Caco-2 (cell line): ENCODE measurements around the gene RBM47. TPM values are rescaled to one million over a fixed set of nuclear protein-coding genes. Genes with fewer than 3 reads are reported as not detected.
A peak's percentile ranks its signal among the peaks of the same experiment; 100 is the strongest.

Source experiments
- BruUV-seq: library from RNA; stranded (reverse); fragments of 400-500 nt; replicated peaks from 2 replicates; lab custom pipeline; 2021; lab: Mats Ljungman, UMichigan
- CTCF ChIA-PET: fragments of 300-600 bp; sonication (Branson Sonifier 250); formaldehyde crosslinking; loops from one replicate; lab custom pipeline; 2022; ENCODE audit warnings: antibody characterized with exemption; lab: Charles Lee
- POLR2A ChIA-PET: fragments of 300-600 bp; sonication (Branson Sonifier 250); formaldehyde crosslinking; loops from one replicate; lab custom pipeline; 2022; ENCODE audit warnings: antibody characterized with exemption; lab: Charles Lee
- DNase-seq, 2 experiments: peaks; one replicate each; pipeline versions ENCODE4 v3.0.0 to v3.0.0-alpha.2; 2020 to 2022
- H3K27me3 ChIP-seq: replicated peaks from 2 replicates; pipeline ENCODE4 v1.6.0; 2011; ENCODE audit warnings: low read length; ENCODE audit not compliant: control insufficient read depth, insufficient read depth
- H3K36me3 ChIP-seq: 2 replicates; pipeline ENCODE4 v1.5.1; 2011; ENCODE audit warnings: low read length; ENCODE audit not compliant: control insufficient read depth, insufficient read depth
- H3K4me1 ChIP-seq: fragments of 250-450 bp; sonication (Bioruptor Pico); 2 replicates; pipeline ENCODE4 v1.5.1; 2020; ENCODE audit warnings: mild to moderate bottlenecking
- H3K4me3 ChIP-seq: 2 replicates; pipeline ENCODE4 v1.5.1; 2011; ENCODE audit warnings: low read depth, mild to moderate bottlenecking, control low read depth, low read length
- H3K9me3 ChIP-seq: fragments of 250-450 bp; sonication (Bioruptor Pico); 2 replicates; pipeline ENCODE4 v1.5.1; 2020; ENCODE audit warnings: mild to moderate bottlenecking, moderate library complexity
- H3K27ac Mint-ChIP-seq: one replicate; pipeline ENCODE4 v1.8.0; 2022; ENCODE audit warnings: mixed read lengths; ENCODE audit not compliant: unreplicated experiment
- H3K27me3 Mint-ChIP-seq: one replicate; pipeline ENCODE4 v1.8.0; 2022; ENCODE audit warnings: mixed read lengths; ENCODE audit not compliant: insufficient read depth, unreplicated experiment
- H3K36me3 Mint-ChIP-seq: one replicate; pipeline ENCODE4 v1.8.0; 2022; ENCODE audit warnings: mild to moderate bottlenecking, mixed read lengths; ENCODE audit not compliant: insufficient read depth, unreplicated experiment
- H3K4me1 Mint-ChIP-seq: one replicate; pipeline ENCODE4 v1.8.0; 2022; ENCODE audit warnings: low read depth, mixed read lengths; ENCODE audit not compliant: unreplicated experiment
- H3K4me3 Mint-ChIP-seq: one replicate; pipeline ENCODE4 v1.8.0; 2022; ENCODE audit warnings: mild to moderate bottlenecking, moderate library complexity, mixed read lengths; ENCODE audit not compliant: unreplicated experiment
- H3K9me3 Mint-ChIP-seq: one replicate; pipeline ENCODE4 v1.8.0; 2022; ENCODE audit warnings: mixed read lengths; ENCODE audit not compliant: unreplicated experiment
- intact Hi-C: fragments of 100-400 bp; cut with micrococcal nuclease; formaldehyde crosslinking; loops from one replicate; pipeline ENCODE4 v1.10.0; 2022; ENCODE audit not compliant: unreplicated experiment
- total RNA-seq: library from RNA; stranded (reverse); gene quantifications from 2 replicates; pipeline ENCODE4 v1.2.3, GENCODE V29; 2022
- TF ChIP-seq, protein P1 (sequence below), 2 experiments: fragments of 200-600 bp in 1 of 2; IDR thresholded peaks; 1 replicate in 1 of 2; 2 replicates in 1 of 2; pipeline versions ENCODE4 v1.5.1 to v1.8.0; 2011 to 2022; ENCODE audit warnings: antibody characterized with exemption in 1 of 2, control low read depth in 1 of 2, inconsistent platforms in 1 of 2, low read depth in 1 of 2, low read length in 1 of 2, mild to moderate bottlenecking in 1 of 2, moderate library complexity in 1 of 2; ENCODE audit not compliant: insufficient read depth in 1 of 2, severe bottlenecking in 1 of 2, unreplicated experiment in 1 of 2

Gene RBM47
- total RNA-seq, 1 experiment from 2014 or later = 62.1 TPM

DNA sequence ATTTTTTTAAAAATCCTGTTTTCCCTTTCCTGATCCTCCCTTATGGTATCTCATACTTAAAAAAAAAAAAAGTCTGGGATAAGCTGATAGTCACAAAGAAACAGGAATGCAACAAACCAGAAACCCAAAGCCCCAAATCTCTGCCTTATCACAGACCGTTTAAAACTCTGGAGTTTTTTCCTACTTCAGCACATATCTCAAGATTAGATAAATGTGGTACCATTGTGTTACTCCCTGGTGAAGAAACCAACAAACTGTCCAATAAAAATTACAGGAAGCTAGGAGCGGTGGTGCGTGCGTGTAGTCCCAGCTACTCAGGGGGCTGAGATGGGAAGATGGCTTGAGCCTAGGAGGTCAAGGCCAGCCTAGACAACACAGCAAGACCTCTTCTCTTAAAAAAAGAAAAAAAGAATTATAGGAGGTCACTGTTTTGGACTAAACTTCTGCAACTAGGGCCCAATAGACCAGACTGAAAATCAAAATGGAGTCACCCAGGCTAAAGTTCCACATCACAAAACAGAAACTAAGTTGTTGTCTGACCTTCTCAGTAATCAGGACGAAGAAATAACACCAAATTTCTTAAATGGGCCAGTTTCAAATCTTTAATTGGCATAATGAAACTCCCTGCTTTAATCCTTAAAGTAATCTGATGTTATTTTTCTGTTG lies 51.9 kb downstream of the RBM47 start:
- Mint-ChIP-seq H3K9me3 (no peaks in the 10 kb centered on the region), H3K27ac (peak overlapping the region; percentile 97), H3K4me1 (peaks cover 54% of the 10 kb centered on the region), H3K27me3 (no peaks in the 10 kb centered on the region), H3K36me3 (peaks cover 19% of the 10 kb centered on the region), H3K4me3 (peak overlapping the region; percentile 73)
- intact Hi-C loops = loop anchor here (1.0 to 2.0 kb wide), 7 partner anchors 14 to 175 kb away; partner anchors contain the start of gene RBM47
- Histone ChIP-seq H3K36me3 (no peaks in the 10 kb centered on the region), H3K9me3 (0 out of 2 replicates have a peak, but pooled peaks cover 3% of the 10 kb centered on the region), H3K4me1 (peaks cover 39% of the 10 kb centered on the region), H3K4me3 (peak overlapping the region; percentile 14), H3K27me3 (no peaks in the 10 kb centered on the region)
- peak in 1 of 2 experiments; percentile 30 for DNase-seq
- ChIA-PET CTCF (interaction anchor here (0.6 to 1.2 kb wide), 3 partner anchors 63 to 266 kb away, joined by 3 to 5 read pairs (median 3); no protein-coding TSS in a partner anchor), POLR2A (interaction anchor here (0.6 to 2.6 kb wide), 6 partner anchors 14 to 520 kb away, joined by 3 to 18 read pairs (median 3); no protein-coding TSS in a partner anchor)
- TF ChIP-seq, protein P1, sequence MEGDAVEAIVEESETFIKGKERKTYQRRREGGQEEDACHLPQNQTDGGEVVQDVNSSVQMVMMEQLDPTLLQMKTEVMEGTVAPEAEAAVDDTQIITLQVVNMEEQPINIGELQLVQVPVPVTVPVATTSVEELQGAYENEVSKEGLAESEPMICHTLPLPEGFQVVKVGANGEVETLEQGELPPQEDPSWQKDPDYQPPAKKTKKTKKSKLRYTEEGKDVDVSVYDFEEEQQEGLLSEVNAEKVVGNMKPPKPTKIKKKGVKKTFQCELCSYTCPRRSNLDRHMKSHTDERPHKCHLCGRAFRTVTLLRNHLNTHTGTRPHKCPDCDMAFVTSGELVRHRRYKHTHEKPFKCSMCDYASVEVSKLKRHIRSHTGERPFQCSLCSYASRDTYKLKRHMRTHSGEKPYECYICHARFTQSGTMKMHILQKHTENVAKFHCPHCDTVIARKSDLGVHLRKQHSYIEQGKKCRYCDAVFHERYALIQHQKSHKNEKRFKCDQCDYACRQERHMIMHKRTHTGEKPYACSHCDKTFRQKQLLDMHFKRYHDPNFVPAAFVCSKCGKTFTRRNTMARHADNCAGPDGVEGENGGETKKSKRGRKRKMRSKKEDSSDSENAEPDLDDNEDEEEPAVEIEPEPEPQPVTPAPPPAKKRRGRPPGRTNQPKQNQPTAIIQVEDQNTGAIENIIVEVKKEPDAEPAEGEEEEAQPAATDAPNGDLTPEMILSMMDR (IDR thresholded peaks at IDR 0.05; ENCODE audit: insufficient read depth in 1 of 2, low read depth in 1 of 2, low read length in 1 of 2, severe bottlenecking in 1 of 2, unreplicated experiment in 1 of 2) = no peak
- BruUV-seq = TSS peak; percentile 98

DNA sequence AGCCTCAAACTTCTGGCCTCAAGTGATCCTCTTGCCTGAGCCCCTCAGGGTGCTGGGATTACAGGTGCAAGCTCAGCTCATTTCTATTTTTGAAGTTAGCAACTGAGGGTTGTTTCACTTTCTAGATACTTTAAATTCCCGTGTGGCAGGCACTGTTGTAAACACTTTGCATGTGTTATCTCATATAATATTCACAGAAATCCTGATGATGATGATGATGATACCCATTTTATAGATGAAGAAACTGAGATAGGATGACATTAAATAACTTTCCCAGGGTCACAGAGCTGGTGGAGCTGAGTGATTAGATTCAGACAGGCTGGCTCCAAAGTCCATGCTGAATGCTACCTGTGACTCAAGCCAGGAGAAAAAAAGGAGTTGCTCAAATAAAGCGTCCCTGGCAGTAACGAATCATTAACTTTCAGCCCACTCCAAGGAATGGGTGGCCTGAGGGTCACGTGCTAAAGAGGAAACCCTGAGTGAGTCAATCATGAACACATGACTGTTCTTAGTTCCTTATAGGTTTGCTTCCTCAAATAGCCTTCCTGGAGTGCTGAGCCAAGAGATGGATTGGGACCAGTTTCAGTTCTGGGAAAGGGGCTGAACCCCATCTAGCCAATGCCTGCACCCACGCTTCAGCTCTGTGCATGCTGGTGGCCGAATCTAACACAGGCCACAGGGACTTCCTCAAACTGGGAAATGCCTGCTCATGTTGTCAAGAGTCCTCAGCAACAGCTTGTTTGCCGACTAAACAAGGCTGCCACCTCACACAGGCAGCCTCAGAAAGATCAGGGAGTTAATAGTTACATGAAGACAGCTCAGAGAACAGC lies 52.8 kb downstream of the RBM47 start:
- Mint-ChIP-seq H3K36me3 (peaks cover 19% of the 10 kb centered on the region), H3K4me1 (peaks cover 45% of the 10 kb centered on the region), H3K27me3 (no peaks in the 10 kb centered on the region), H3K27ac (peak overlapping the region; percentile 97), H3K9me3 (no peaks in the 10 kb centered on the region), H3K4me3 (peak overlapping the region; percentile 73)
- TF ChIP-seq, protein P1 (IDR thresholded peaks at IDR 0.05; ENCODE audit: insufficient read depth in 1 of 2, low read depth in 1 of 2, low read length in 1 of 2, severe bottlenecking in 1 of 2, unreplicated experiment in 1 of 2) = no peak
- CTCF ChIA-PET = interaction anchor here (1.0 to 1.4 kb wide), 3 partner anchors 62 to 142 kb away, joined by 3 to 4 read pairs (median 3); no protein-coding TSS in a partner anchor
- intact Hi-C loops = loop anchor here (1.0 to 2.0 kb wide), 7 partner anchors 14 to 174 kb away; partner anchors contain the start of gene RBM47
- no TSS peak for BruUV-seq
- no peaks in the 10 kb centered on the region for H3K27me3 ChIP-seq
- POLR2A ChIA-PET = interaction anchor here (0.5 to 2.6 kb wide), 8 partner anchors 13 to 519 kb away, joined by 3 to 18 read pairs (median 3); partner anchors contain the start of gene NSUN7
- H3K9me3 ChIP-seq = 0 out of 2 replicates have a peak, but pooled peaks cover 3% of the 10 kb centered on the region
- H3K4me3 ChIP-seq = peak overlapping the region; percentile 14
- peaks cover 33% of the 10 kb centered on the region for H3K4me1 ChIP-seq
- peak; percentile 92 to 96 for DNase-seq
- no peaks in the 10 kb centered on the region for H3K36me3 ChIP-seq
